ENCODE measurements around the gene SIGMAR1. TPM values are rescaled to one million over a fixed set of nuclear protein-coding genes. Genes with fewer than 3 reads are reported as not detected.

SIGMAR1 gene
- polyA plus RNA-seq, 12 donors, result 37.0 to 60.3 (median 45.3) TPM; not detected in 1

DNA sequence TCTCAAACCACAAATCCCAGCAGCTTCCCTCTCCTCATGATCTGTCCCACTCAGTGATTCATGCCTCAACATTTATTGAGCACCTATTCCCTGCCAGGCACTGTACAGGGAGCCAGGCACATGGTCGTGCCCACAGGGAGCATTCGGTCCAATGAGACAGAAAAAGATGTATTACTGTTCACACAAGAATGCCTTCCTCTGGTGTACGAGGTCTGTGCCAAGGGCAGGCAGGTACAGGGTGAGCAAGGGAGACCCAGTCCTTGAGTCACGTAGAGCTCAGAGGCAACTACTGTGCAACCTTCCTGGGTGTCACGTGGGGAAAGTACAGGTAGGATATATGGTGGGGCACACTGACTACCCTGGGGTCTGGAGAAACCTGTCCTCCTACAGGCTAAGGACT is 52.6 kb downstream of the SIGMAR1 start:
- DNase-seq, result no peak

Other genes with a start within 250 kb of the SIGMAR1 start
- gene FAM219A, start 179.2 kb downstream of the SIGMAR1 start, polyA plus RNA-seq (ENCODE audit: insufficient read length in 12 of 12), result 10 to 100 TPM in 11 of 12 donors, not detected in 1; 10.3 to 16.4 (median 12.0) TPM
- gene DNAI1, start 179.0 kb downstream of the SIGMAR1 start, polyA plus RNA-seq (ENCODE audit: insufficient read length in 12 of 12), result under 1 TPM in 2 of 12 donors, not detected in 10; 0.25 to 0.28 TPM
- 1 to 10 TPM in 10 of 12 donors, not detected in 2; 2.0 to 7.2 (median 3.3) TPM for gene ENHO, start 114.8 kb downstream of the SIGMAR1 start, polyA plus RNA-seq (ENCODE audit: insufficient read length in 12 of 12)
- gene CNTFR, start 48.1 kb downstream of the SIGMAR1 start, polyA plus RNA-seq (ENCODE audit: insufficient read length in 12 of 12), result 10 to 100 TPM in 11 of 12 donors, not detected in 1; 32.6 to 79.2 (median 56.4) TPM
- 10 to 100 TPM in 11 of 12 donors, not detected in 1; 11.1 to 27.4 (median 17.9) TPM for gene RPP25L, start 25.7 kb downstream of the SIGMAR1 start, polyA plus RNA-seq (ENCODE audit: insufficient read length in 12 of 12)
- gene DCTN3, start 17.3 kb downstream of the SIGMAR1 start, polyA plus RNA-seq (ENCODE audit: insufficient read length in 12 of 12), result 10 to 100 TPM in 11 of 12 donors, not detected in 1; 59.1 to 95.8 (median 62.5) TPM
- under 1 TPM in 4 of 12 donors, not detected in 8; 0.08 to 0.18 (median 0.11) TPM for gene ARID3C, start 8.7 kb downstream of the SIGMAR1 start, polyA plus RNA-seq (ENCODE audit: insufficient read length in 12 of 12)
- gene GALT, start 8.9 kb upstream of the SIGMAR1 start, polyA plus RNA-seq (ENCODE audit: insufficient read length in 12 of 12), result 10 to 100 TPM in 11 of 12 donors, not detected in 1; 27.3 to 55.5 (median 38.8) TPM
- 100 to 1,000 TPM in 8 of 12 donors, 10 to 100 TPM in 3, not detected in 1; 75.0 to 183 (median 124) TPM for gene IL11RA, start 14.4 kb upstream of the SIGMAR1 start, polyA plus RNA-seq (ENCODE audit: insufficient read length in 12 of 12)
- gene CCL27, start 24.9 kb upstream of the SIGMAR1 start, polyA plus RNA-seq (ENCODE audit: insufficient read length in 12 of 12), result 1 to 10 TPM in 1 of 12 donors, under 1 TPM in 8, not detected in 3; 0.17 to 1.3 (median 0.53) TPM
- 100 to 1,000 TPM in 1 of 12 donors, 10 to 100 TPM in 1, 1 to 10 TPM in 1, under 1 TPM in 3, not detected in 6; 0.17 to 117 (median 3.1) TPM for gene CCL19, start 53.5 kb upstream of the SIGMAR1 start, polyA plus RNA-seq (ENCODE audit: insufficient read length in 12 of 12)
- 100 to 1,000 TPM in 1 of 12 donors, 10 to 100 TPM in 8, 1 to 10 TPM in 2, not detected in 1; 7.5 to 268 (median 11.4) TPM for gene CCL21, start 72.3 kb upstream of the SIGMAR1 start, polyA plus RNA-seq (ENCODE audit: insufficient read length in 12 of 12)

Measured in muscle of arm (tissue), 12 donors.